H9 (cell line): ENCODE results near the gene RIPOR1. TPM values are rescaled to one million over a fixed set of nuclear protein-coding genes. Genes with fewer than 3 reads are reported as not detected.

ENCODE experiments used
- DNase-seq: peaks from one replicate; pipeline ENCODE4 v3.0.0-alpha.2; 2017
- H2AFZ ChIP-seq: one replicate; pipeline ENCODE4 v1.6.1; 2013; ENCODE audit warnings: mild to moderate bottlenecking, low read length, control low read depth, moderate library complexity
- H2AK5ac ChIP-seq: 2 replicates; pipeline ENCODE4 v1.6.1; 2013; ENCODE audit warnings: low read length, control low read depth, mixed read lengths; ENCODE audit not compliant: insufficient read length
- H2BK120ac ChIP-seq: one replicate; pipeline ENCODE4 v1.6.1; 2013; ENCODE audit warnings: low read depth, mild to moderate bottlenecking, low read length, control low read depth, inconsistent platforms; ENCODE audit not compliant: poor library complexity, severe bottlenecking
- H2BK12ac ChIP-seq: 2 replicates; pipeline ENCODE4 v1.6.1; 2013; ENCODE audit warnings: low read length, control low read depth, mixed read lengths, low read depth; ENCODE audit not compliant: insufficient read length
- H2BK15ac ChIP-seq: 2 replicates; pipeline ENCODE4 v1.6.1; 2013; ENCODE audit warnings: low read depth, low read length, control low read depth
- H2BK20ac ChIP-seq: one replicate; pipeline ENCODE4 v1.6.1; 2013; ENCODE audit warnings: low read depth, mild to moderate bottlenecking, low read length, control low read depth, inconsistent platforms; ENCODE audit not compliant: poor library complexity, severe bottlenecking
- H2BK5ac ChIP-seq: 2 replicates; pipeline ENCODE4 v1.6.1; 2013; ENCODE audit warnings: low read length, control low read depth, mixed read lengths; ENCODE audit not compliant: insufficient read length
- H3K14ac ChIP-seq: 2 replicates; pipeline ENCODE4 v1.6.1; 2013; ENCODE audit warnings: low read length, control low read depth; ENCODE audit not compliant: insufficient read depth
- H3K18ac ChIP-seq: 2 replicates; pipeline ENCODE4 v1.6.1; 2013; ENCODE audit warnings: low read depth, mild to moderate bottlenecking, mixed read lengths, low read length, control low read depth; ENCODE audit not compliant: insufficient read length
- H3K23ac ChIP-seq: 2 replicates; pipeline ENCODE4 v1.6.1; 2013; ENCODE audit warnings: low read length, control low read depth, mixed read lengths, low read depth; ENCODE audit not compliant: insufficient read length
- H3K23me2 ChIP-seq: 2 replicates; pipeline ENCODE4 v1.6.1; 2013; ENCODE audit warnings: low read depth, mild to moderate bottlenecking, mixed read lengths, low read length, control low read depth; ENCODE audit not compliant: insufficient read length, poor library complexity, severe bottlenecking
- H3K27ac ChIP-seq: 2 replicates; pipeline ENCODE4 v1.5.1; 2013; ENCODE audit warnings: low read length, control low read depth, mixed read lengths, low read depth; ENCODE audit not compliant: insufficient read length
- H3K27me3 ChIP-seq: 2 replicates; pipeline ENCODE4 v1.6.1; 2013; ENCODE audit warnings: low read length, control low read depth, inconsistent platforms; ENCODE audit not compliant: insufficient read depth
- H3K4ac ChIP-seq: 2 replicates; pipeline ENCODE4 v1.6.1; 2013; ENCODE audit warnings: low read depth, mild to moderate bottlenecking, control low read depth, inconsistent platforms, low read length, moderate library complexity
- H3K4me1 ChIP-seq: 2 replicates; pipeline ENCODE4 v1.6.1; 2013; ENCODE audit warnings: low read length, control low read depth, inconsistent platforms; ENCODE audit not compliant: insufficient read depth
- H3K4me2 ChIP-seq: 2 replicates; pipeline ENCODE4 v1.6.1; 2013; ENCODE audit warnings: low read length, control low read depth, mixed read lengths; ENCODE audit not compliant: insufficient read length, insufficient read depth
- H3K56ac ChIP-seq: 2 replicates; pipeline ENCODE4 v1.6.1; 2013; ENCODE audit warnings: low read depth, mild to moderate bottlenecking, mixed read lengths, low read length, control low read depth; ENCODE audit not compliant: insufficient read length
- H3K79me1 ChIP-seq: 2 replicates; pipeline ENCODE4 v1.6.1; 2013; ENCODE audit warnings: low read depth, mild to moderate bottlenecking, moderate library complexity, low read length, control low read depth, inconsistent platforms; ENCODE audit not compliant: insufficient read depth, poor library complexity, severe bottlenecking
- H3K79me2 ChIP-seq: 2 replicates; pipeline ENCODE4 v1.6.1; 2013; ENCODE audit warnings: low read length, control low read depth, inconsistent platforms; ENCODE audit not compliant: insufficient read depth
- H3K9ac ChIP-seq: 2 replicates; pipeline ENCODE4 v1.6.1; 2013; ENCODE audit warnings: low read length, control low read depth, mixed read lengths; ENCODE audit not compliant: insufficient read length; ENCODE audit errors: extremely low read depth
- H3K9me3 ChIP-seq: one replicate; pipeline ENCODE4 v1.6.1; 2013; ENCODE audit warnings: low read depth, low read length, inconsistent platforms; ENCODE audit not compliant: control insufficient read depth
- H3T11ph ChIP-seq: one replicate; pipeline ENCODE4 v1.6.1; 2013; ENCODE audit warnings: mild to moderate bottlenecking, low read length, control low read depth, inconsistent platforms
- H4K20me1 ChIP-seq: one replicate; pipeline ENCODE4 v1.6.1; 2013; ENCODE audit not compliant: control insufficient read depth, insufficient read length, insufficient read depth
- H4K5ac ChIP-seq: 2 replicates; pipeline ENCODE4 v1.6.1; 2013; ENCODE audit warnings: low read depth, mild to moderate bottlenecking, mixed read lengths, low read length, control low read depth; ENCODE audit not compliant: insufficient read length
- H4K8ac ChIP-seq: replicated peaks from 2 replicates; pipeline ENCODE4 v1.6.1; 2013; ENCODE audit warnings: low read length, control low read depth, mixed read lengths, low read depth; ENCODE audit not compliant: insufficient read length
- H4K91ac ChIP-seq: 2 replicates; pipeline ENCODE4 v1.6.1; 2013; ENCODE audit warnings: low read depth, mild to moderate bottlenecking, moderate library complexity, mixed read lengths, low read length, control low read depth; ENCODE audit not compliant: insufficient read length
- H3K27ac Mint-ChIP-seq, 3 experiments: 2 replicates in 2 of 3; 3 replicates in 1 of 3; pipeline ENCODE4 v1.8.0; 2020 to 2021; ENCODE audit warnings: mixed read lengths in 3 of 3, mild to moderate bottlenecking in 1 of 3, moderate library complexity in 1 of 3
- H3K27me3 Mint-ChIP-seq: 2 replicates; pipeline ENCODE4 v1.8.0; 2021; ENCODE audit warnings: low read depth, mild to moderate bottlenecking, moderate library complexity, mixed read lengths
- H3K36me3 Mint-ChIP-seq, 3 experiments: 2 replicates in 2 of 3; 3 replicates in 1 of 3; pipeline ENCODE4 v1.8.0; 2020 to 2021; ENCODE audit warnings: low read depth in 3 of 3, mixed read lengths in 3 of 3; ENCODE audit not compliant: insufficient read depth in 1 of 3
- H3K4me1 Mint-ChIP-seq, 2 experiments: 2 replicates each; pipeline ENCODE4 v1.8.0; 2020; ENCODE audit warnings: mixed read lengths in 2 of 2
- H3K4me3 Mint-ChIP-seq, 2 experiments: 2 replicates in 1 of 2; 3 replicates in 1 of 2; pipeline ENCODE4 v1.8.0; 2020 to 2021; ENCODE audit warnings: mild to moderate bottlenecking in 2 of 2, mixed read lengths in 2 of 2, moderate library complexity in 1 of 2
- H3K9me3 Mint-ChIP-seq, 2 experiments: 2 replicates in 1 of 2; 3 replicates in 1 of 2; pipeline ENCODE4 v1.8.0; 2020; ENCODE audit warnings: mild to moderate bottlenecking in 2 of 2, mixed read lengths in 2 of 2, moderate library complexity in 1 of 2
- CTCF ChIP-seq: fragments of 200-600 bp; sonication (generic); conservative IDR thresholded peaks from 3 replicates; pipeline ENCODE4 v1.8.0; 2021; ENCODE audit warnings: antibody characterized with exemption, mild to moderate bottlenecking
- WGBS: extraction: QIAGEN DNeasy Blood & Tissue Kit; methylation state at CpG from one replicate; pipeline ENCODE4 v1.1.7; 2013; ENCODE audit warnings: missing lambda C conversion rate, low lambda C conversion rate, mixed read lengths; ENCODE audit not compliant: insufficient read length; ENCODE audit errors: extremely low coverage; 5-methylcytosine and 5-hydroxymethylcytosine counted together
- total RNA-seq: library from RNA; stranded (reverse); gene quantifications from 2 replicates; pipeline ENCODE4 v1.2.1, GENCODE V29; 2021

RIPOR1 gene
- total RNA-seq, 1 experiment from 2014 or later, result 14.3 TPM

DNA sequence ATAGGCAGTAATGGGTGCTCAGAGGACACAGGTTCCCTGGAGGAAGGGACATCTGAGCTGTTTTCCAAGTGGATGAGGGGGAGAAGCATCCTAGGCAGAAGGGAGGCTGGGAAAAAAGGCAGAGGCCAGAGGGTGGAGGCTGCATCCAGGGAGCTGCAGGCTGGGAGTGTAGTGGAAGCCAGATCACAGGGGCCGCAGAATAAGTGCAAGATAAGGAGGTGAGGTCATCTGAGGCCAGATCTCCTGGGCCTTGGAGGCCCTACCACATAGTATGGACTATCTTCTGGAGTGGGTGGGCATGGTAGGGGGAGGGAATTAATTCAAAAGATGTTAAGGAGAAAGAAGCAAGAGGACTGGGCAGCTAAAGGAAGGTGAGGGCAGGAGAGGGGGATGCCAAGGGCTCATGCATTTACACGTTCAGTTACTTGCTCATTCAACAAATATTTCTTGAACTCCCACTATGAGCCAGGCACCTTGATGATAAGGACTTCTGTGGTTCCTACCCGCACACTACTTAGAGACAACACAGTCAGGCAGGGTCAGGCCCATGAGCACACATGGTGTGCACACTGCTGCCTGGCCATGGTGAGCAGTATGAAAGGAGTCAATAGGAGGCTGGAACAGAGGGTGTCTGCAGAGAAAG is 2.4 kb upstream of the RIPOR1 start:
- Histone ChIP-seq H3K23ac (no peak overlapping the region), H3K27me3 (peaks cover 37% of the 10 kb centered on the region; the same call in 1 of the 2 replicates), H3K4me1 (no peaks in the 10 kb centered on the region; the same call in 1 of the 2 replicates), H3K23me2 (peaks cover 18% of the 10 kb centered on the region), H4K5ac (no peak overlapping the region), H3K79me2 (no peaks in the 10 kb centered on the region), H4K20me1 (no peaks in the 10 kb centered on the region), H3K9ac (no peak overlapping the region), H2AK5ac (no peak overlapping the region), H3K56ac (no peak overlapping the region), H3K18ac (no peak overlapping the region), H2BK12ac (no peak overlapping the region), H2BK120ac (no peak overlapping the region), H3T11ph (no peak overlapping the region), H3K9me3 (no peaks in the 10 kb centered on the region), H2AFZ (no peak overlapping the region), H3K14ac (no peak overlapping the region), H2BK20ac (no peak overlapping the region), H3K4me2 (no peak overlapping the region), H2BK5ac (no peak overlapping the region), H3K27ac (no peak overlapping the region), H4K8ac (no peak overlapping the region), H3K4ac (no peak overlapping the region), H3K79me1 (no peaks in the 10 kb centered on the region), H4K91ac (no peak overlapping the region), H2BK15ac (no peak overlapping the region)
- Mint-ChIP-seq H3K4me1 (peaks cover 10 to 13% of the 10 kb centered on the region in 2 experiments), H3K36me3 (no peaks in the 10 kb centered on the region), H3K4me3 (no peak overlapping the region), H3K27ac (no peak overlapping the region; a peak in 1 of 7 replicates), H3K27me3 (peaks cover 90% of the 10 kb centered on the region), H3K9me3 (peaks cover 0 to 4% of the 10 kb centered on the region in 2 experiments; a peak in 1 of 5 replicates)
- DNase-seq, result no peak
- TF ChIP-seq CTCF, result no peak
- no CpG with 5 or more reads among the region's 3 CpGs for WGBS
